Activated naive CD8-positive, alpha-beta T cell treated with anti-CD3 and anti-CD28 coated beads, Interleukin-2, amount 50 U/mL, for 24 hours (primary cell): ENCODE results near the gene CCDC134.
A peak's percentile ranks its signal among the peaks of the same experiment; 100 is the strongest.

Source experiments
- ATAC-seq: fragments of 150-1000 bp; cut with Tn5 transposase; one replicate; pipeline ENCODE4 v1.10.0; 2021
- DNase-seq: peaks from one replicate; pipeline ENCODE4 v3.0.0; 2021
- H3K27ac Mint-ChIP-seq: one replicate; pipeline ENCODE4 v1.8.0; 2021; ENCODE audit warnings: mild to moderate bottlenecking, mixed read lengths
- H3K27me3 Mint-ChIP-seq: one replicate; pipeline ENCODE4 v1.8.0; 2021; ENCODE audit warnings: mixed read lengths
- H3K36me3 Mint-ChIP-seq: one replicate; pipeline ENCODE4 v1.8.0; 2021; ENCODE audit warnings: low read depth, mixed read lengths
- H3K4me1 Mint-ChIP-seq: one replicate; pipeline ENCODE4 v1.8.0; 2021; ENCODE audit warnings: mixed read lengths
- H3K4me3 Mint-ChIP-seq: one replicate; pipeline ENCODE4 v1.8.0; 2021; ENCODE audit warnings: mild to moderate bottlenecking, moderate library complexity, mixed read lengths
- H3K9me3 Mint-ChIP-seq: one replicate; pipeline ENCODE4 v1.8.0; 2021; ENCODE audit warnings: mixed read lengths

The CCDC134 gene

DNA sequence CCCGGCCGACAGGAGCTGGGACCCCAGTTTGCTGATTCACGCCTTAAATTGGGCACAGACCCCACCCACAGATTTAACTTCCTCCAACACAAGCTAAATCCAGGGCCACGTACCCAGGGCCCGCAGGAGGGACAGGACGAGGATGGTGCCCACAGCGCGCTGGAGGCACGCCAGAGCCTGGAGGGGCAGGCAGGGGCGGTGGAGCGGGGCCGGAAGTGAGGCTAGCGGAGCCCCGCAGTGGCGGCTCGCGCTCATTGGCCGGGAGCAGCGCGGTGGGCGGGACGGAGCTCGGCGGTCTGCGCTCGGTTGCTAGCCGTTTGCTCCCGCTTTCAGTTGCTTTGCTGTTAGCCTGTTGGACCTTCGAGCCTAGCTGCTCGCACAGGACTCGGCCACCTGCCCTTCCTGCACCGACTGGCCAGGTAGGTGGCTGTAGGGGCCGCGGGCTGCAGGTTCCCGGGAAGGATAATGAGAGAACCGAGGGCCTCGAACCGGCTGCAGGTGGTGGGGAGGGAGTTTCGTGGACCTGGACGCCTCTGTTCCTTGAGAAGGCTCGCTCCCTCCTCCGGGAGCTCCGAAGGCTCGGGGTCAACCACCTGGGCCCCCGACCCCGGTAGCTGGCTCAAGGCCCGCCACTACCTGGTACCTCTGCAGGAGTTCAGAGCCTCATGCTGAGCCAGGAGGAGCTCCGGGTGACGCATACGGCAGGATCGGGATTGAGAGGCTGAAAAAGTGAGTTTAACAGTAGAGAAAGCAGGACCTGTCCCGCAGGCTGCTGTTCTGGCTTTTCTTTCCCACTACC lies at the start of gene CCDC134:
CCDC134 (plus strand) TSS at position 332 of the 799 bp plus-strand sequence. CDS start 8,212 bp downstream, outside the sequence.
- Mint-ChIP-seq H3K36me3 (peaks cover 15% of the 10 kb centered on the region), H3K27me3 (no peaks in the 10 kb centered on the region), H3K27ac (peak within 1 kb of the TSS; percentile 94), H3K4me1 (peaks cover 39% of the 10 kb centered on the region), H3K4me3 (peak within 1 kb of the TSS; percentile 95), H3K9me3 (no peaks in the 10 kb centered on the region)
- peak; percentile 94 for DNase-seq
- ATAC-seq: peak; percentile 99

DNA sequence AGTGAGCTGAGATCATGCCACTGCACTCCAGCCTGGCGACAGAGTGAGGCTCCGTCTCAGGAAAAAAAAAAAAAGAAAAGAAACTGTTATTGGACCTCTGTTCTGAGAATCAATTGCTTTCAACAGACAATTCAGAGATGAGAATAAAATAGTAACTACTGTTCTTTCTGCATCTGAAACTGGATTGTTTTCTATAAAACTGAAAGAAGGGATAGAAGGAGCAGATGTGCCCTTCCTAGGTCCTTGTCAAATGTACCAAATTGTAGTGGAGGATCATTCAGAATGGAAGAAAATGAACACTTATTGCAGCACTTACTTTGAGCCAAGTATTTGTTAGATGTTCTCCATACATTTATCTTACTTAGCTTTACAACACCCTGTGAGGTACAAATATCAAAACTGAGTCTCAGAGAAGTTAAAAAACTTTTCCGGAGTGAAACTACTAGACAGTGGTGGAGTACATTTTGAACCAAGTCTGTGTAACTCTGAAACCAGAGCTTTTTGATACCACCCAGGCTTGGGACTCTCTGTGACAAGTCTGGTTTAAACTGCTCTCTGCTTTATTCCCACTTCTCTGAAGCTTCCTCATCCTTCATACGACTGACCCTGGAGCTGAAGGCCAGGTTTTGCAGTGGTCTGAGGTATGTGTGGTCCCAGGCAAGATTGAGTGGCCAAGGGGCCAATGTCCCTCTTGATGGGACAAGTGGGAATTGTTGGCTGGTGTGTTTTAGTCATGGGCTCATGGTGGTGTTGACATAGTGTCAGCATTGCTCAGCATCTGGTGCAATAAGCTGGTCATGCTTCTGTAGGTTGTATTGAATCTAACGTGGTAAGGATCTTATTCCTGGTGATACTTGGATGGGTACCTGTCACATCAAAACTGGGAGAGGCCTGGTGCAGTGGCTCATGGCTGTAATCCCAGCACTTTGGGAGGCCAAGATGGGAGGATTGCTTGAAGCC lies 48.2 kb upstream of the CCDC134 start:
- H3K4me1 Mint-ChIP-seq: no peaks in the 10 kb centered on the region
- no peaks in the 10 kb centered on the region for H3K36me3 Mint-ChIP-seq
- H3K4me3 Mint-ChIP-seq: no peak overlapping the region
- peaks cover 5% of the 10 kb centered on the region for H3K27me3 Mint-ChIP-seq
- H3K9me3 Mint-ChIP-seq: no peaks in the 10 kb centered on the region
- DNase-seq (no peak), ATAC-seq (no peak)
- H3K27ac Mint-ChIP-seq: no peak overlapping the region

DNA sequence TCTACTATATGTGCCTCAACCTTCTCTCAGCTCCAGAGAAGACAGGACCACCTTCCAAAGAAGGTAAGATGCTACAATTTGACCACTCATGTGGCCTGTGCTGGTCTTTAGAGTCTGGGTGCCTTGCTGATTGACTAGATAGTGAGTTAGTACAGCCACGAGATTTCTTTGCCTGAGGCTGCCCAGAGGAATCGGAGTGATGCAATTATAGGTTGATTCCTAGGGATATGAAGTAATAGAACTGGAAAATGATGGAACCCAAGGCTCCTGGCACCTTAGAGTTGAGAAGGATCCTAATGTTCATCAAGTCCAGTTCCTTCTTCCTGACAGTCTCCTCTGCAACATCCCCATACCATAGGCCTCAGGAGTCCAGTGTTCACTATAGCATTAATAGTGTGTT lies 46.5 kb upstream of the CCDC134 start:
- H3K36me3 Mint-ChIP-seq: no peaks in the 10 kb centered on the region
- H3K4me1 Mint-ChIP-seq: peaks cover 2% of the 10 kb centered on the region
- DNase-seq (no peak), ATAC-seq (no peak)
- H3K9me3 Mint-ChIP-seq: no peaks in the 10 kb centered on the region
- H3K27ac Mint-ChIP-seq: no peak overlapping the region
- H3K4me3 Mint-ChIP-seq: no peak overlapping the region
- H3K27me3 Mint-ChIP-seq: peaks cover 5% of the 10 kb centered on the region

DNA sequence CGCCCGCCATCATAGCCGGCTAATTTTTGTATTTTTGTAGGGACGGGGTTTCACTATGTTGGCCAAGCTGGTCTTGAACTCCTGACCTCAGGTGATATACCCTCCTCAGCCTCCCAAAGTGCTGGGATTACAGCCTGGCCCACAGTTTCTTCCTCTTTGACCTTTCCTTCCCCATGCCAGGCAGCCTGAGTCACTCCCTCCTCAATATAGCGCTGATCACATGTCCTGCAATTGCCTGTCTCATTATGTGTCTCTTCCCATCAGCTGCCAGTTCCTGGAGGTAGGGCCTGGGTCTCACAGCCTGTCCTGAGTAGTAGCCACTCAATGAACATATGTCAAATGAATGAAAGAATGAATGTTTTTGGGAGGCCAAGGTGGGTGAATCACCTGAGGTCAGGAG lies 43.0 kb upstream of the CCDC134 start:
- Mint-ChIP-seq H3K9me3 (no peaks in the 10 kb centered on the region), H3K4me3 (no peak overlapping the region), H3K4me1 (peaks cover 2% of the 10 kb centered on the region), H3K27ac (no peak overlapping the region), H3K36me3 (no peaks in the 10 kb centered on the region), H3K27me3 (no peaks in the 10 kb centered on the region)
- ATAC-seq (no peak), DNase-seq (no peak)

DNA sequence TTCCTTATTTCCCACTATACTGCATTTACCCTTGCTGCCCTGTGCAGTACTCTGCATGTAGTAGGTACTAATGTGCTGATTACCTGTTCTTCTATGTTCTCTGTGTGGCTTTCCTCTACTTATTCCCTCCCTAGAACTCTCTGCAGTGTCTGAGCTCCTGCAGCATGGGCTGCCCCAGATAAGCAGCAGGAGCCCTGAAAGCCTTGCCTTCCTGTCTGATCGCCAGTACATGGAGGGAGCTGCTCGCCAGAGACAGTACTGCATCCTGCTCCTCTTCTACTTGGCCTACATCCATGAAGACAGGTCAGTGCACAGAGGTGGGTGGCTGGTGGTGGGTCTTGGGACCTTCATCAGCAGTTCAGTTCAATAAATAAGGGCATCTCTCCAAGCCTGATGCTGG lies 42.2 kb upstream of the CCDC134 start:
- Mint-ChIP-seq H3K27ac (no peak overlapping the region), H3K9me3 (no peaks in the 10 kb centered on the region), H3K36me3 (no peaks in the 10 kb centered on the region), H3K27me3 (no peaks in the 10 kb centered on the region), H3K4me1 (peaks cover 2% of the 10 kb centered on the region), H3K4me3 (no peak overlapping the region)
- ATAC-seq: no peak
- no peak for DNase-seq

DNA sequence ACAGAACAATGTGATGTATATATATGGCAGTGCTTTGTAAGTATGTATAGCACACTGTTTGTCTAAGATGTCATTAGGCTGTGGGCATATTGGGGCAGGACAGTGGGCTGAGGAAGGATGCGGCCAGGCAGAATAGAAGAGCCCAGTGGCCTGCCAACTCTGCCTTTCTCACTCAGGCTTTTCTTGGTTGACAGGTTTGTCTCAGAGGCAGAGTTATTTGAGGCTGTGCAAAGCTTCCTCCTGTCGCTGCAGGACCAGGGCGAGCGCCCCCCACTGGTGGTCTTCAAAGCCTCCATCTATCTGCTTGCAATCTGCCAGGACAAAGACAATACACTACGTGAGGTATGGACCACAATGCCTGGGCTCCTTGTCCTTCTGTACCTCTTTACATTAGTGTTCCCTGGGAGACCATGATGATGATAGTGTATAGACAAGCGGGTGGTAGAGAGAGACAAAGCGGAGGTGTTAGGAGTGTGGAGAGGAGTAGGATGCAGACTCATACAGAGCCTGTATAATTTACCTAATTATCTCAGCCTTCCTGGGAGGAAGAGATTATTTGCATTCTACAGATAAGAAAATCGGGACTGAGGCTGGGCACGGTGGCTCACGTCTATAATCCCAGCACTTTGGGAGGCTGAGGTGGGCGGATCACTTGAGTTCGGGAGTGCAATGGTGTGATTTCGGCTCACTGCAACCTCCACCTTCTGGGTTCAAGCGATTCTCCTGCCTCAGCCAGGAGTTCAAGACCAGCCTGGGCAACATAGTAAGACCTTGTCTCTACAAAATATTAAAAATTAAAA lies 37.3 kb upstream of the CCDC134 start:
- peak; percentile 46 for ATAC-seq
- no peaks in the 10 kb centered on the region for H3K9me3 Mint-ChIP-seq
- peaks cover 3% of the 10 kb centered on the region for H3K4me1 Mint-ChIP-seq
- H3K36me3 Mint-ChIP-seq: no peaks in the 10 kb centered on the region
- peak; percentile 49 for DNase-seq
- H3K27me3 Mint-ChIP-seq: no peaks in the 10 kb centered on the region
- H3K4me3 Mint-ChIP-seq: no peak overlapping the region
- H3K27ac Mint-ChIP-seq: no peak overlapping the region

DNA sequence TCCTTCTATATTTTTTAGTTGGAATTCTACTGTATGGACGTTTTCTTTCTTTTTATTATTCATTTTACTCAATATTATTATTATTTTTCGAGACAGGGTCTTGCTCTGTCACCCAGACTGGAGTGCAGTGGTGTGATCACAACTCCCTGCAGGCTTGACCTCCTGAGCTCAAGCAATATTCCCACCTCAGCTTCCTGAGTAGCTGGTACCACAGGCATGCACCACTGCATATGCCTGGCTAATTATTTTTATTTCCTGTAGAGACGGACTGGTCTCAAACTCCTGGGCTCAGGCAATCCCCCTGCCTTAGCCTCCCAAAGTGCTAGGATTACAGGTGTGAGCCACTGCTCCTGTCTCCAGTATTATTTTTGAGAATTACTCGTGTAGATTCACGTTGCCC lies 34.0 kb upstream of the CCDC134 start:
- Mint-ChIP-seq H3K4me3 (no peak overlapping the region), H3K9me3 (no peaks in the 10 kb centered on the region), H3K4me1 (peaks cover 7% of the 10 kb centered on the region), H3K27ac (no peak overlapping the region), H3K27me3 (no peaks in the 10 kb centered on the region), H3K36me3 (no peaks in the 10 kb centered on the region)
- DNase-seq (no peak), ATAC-seq (no peak)

DNA sequence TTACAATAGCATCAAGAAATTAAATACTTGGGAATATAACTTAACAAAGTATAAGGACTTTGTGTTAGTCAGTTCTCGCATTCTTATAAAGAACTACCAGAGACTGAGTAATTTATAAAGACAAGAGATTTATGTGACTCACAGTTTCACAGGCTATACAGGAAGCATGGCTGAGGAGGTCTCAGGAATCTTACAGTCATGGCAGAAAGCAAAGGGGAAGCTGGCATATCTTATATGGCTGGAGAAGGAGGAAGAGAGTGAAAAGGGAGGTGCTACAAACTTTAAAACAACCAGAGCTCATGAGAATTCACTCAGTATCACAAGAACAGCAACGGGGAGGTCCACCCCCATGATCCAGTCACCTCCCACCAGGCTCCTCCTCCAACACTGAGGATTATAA lies 32.0 kb upstream of the CCDC134 start:
- DNase-seq (no peak), ATAC-seq (peak; percentile 77)
- Mint-ChIP-seq H3K27me3 (no peaks in the 10 kb centered on the region), H3K4me1 (peaks cover 7% of the 10 kb centered on the region), H3K4me3 (no peak overlapping the region), H3K27ac (no peak overlapping the region), H3K36me3 (no peaks in the 10 kb centered on the region), H3K9me3 (no peaks in the 10 kb centered on the region)

DNA sequence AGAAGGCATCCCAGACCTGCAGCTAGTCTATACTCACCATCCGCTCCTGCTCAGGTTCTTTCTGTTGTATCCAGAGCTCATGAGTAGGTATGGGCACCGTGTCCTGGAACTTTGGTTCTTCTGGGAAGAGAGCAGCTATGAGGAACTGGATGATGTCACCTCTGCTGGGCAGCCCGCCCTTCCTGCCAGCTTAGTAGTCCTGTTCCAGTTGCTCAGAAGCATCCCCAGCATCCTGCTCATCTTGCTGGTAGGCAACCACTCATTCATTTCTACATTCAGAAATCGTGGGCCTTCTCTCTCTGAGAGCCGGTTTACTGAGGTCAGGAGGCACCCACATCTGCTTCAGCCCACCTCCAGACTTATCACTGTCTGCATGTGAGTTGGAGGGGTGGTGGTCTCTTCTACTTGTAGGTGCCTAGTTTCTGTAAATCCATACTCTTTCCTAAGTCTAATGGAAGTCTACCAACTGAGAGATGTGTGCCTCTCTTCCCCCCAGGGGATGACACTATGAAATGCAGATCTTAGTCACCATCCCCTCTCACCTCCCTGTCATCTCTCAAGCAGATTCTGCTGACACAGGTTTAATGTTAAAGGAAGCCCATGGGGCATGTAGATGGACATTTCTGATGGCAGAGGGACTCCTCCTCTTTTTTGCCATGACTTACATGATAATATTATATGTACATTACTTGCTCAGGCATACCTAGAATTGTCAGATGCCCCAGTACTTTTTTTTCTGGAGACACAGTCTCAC lies 29.6 kb upstream of the CCDC134 start:
- Mint-ChIP-seq H3K27ac (no peak overlapping the region), H3K9me3 (no peaks in the 10 kb centered on the region), H3K36me3 (no peaks in the 10 kb centered on the region), H3K27me3 (no peaks in the 10 kb centered on the region), H3K4me3 (no peak overlapping the region), H3K4me1 (peaks cover 7% of the 10 kb centered on the region)
- ATAC-seq (no peak), DNase-seq (no peak)

DNA sequence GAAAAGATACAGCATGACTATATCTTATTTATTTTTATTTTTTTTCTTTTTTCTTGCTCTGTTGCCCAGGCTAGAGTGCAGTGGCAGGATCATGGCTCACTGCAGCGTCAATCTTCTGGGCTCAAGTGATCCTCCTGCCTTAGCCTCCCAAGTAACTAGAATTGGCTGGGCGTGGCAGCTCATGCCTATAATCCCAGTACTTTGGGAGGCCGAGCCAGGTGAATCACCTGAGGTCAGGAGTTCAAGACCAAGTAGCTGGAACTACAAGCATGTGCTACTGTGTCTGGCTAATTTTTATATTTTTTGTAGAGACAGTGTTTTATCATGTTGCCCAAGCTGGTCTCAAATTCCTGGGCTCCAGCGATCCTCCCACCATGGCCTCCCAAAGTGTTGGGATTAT lies 28.3 kb upstream of the CCDC134 start:
- Mint-ChIP-seq H3K27ac (no peak overlapping the region), H3K4me3 (no peak overlapping the region), H3K4me1 (peaks cover 7% of the 10 kb centered on the region), H3K9me3 (no peaks in the 10 kb centered on the region), H3K36me3 (no peaks in the 10 kb centered on the region), H3K27me3 (no peaks in the 10 kb centered on the region)
- no peak for ATAC-seq
- DNase-seq: no peak

DNA sequence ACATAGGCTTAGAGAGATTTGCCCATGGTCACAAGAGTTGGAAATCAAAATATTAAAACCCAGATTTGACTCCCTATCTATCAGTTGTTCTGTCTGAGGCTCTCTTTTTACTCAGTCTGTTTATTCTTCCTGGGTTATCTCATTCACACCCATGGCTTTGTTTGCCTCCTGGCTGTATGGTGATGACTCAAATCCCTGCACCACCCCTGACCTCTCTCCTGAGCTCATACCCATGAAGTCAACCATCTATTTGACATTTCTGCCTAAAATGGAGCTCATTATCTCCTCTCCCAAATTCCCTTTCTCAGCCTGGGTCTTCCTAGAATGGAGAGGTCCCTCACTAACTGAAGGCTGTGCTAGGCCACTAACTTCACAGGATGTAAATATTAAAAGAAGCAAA lies 27.8 kb upstream of the CCDC134 start:
- H3K27me3 Mint-ChIP-seq: no peaks in the 10 kb centered on the region
- DNase-seq (no peak), ATAC-seq (no peak)
- no peaks in the 10 kb centered on the region for H3K9me3 Mint-ChIP-seq
- H3K36me3 Mint-ChIP-seq: no peaks in the 10 kb centered on the region
- H3K27ac Mint-ChIP-seq: no peak overlapping the region
- H3K4me3 Mint-ChIP-seq: no peak overlapping the region
- H3K4me1 Mint-ChIP-seq: peaks cover 5% of the 10 kb centered on the region

DNA sequence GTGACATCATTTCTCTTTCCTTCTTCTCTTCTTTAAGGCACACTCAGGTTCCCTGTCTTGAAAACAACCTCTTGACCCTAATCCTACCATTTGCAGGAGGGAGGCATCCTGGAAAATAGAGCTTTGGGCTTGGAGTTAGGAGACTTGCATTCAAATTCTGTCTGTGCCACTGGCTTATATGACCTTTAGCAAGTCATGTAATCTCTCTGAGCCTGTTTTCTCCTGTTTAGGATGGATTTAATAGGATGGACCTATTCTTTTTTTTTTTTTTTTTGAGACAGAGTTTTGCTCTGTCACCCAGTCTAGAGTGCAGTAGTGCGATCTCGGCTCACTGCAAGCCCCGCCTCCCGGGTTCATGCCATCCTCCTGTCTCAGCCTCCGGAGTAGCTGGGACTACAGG lies 25.1 kb upstream of the CCDC134 start:
- peaks cover 15% of the 10 kb centered on the region for H3K4me1 Mint-ChIP-seq
- DNase-seq: no peak
- H3K27ac Mint-ChIP-seq: no peak overlapping the region
- no peaks in the 10 kb centered on the region for H3K36me3 Mint-ChIP-seq
- no peaks in the 10 kb centered on the region for H3K27me3 Mint-ChIP-seq
- no peaks in the 10 kb centered on the region for H3K9me3 Mint-ChIP-seq
- no peak for ATAC-seq
- no peak overlapping the region for H3K4me3 Mint-ChIP-seq

DNA sequence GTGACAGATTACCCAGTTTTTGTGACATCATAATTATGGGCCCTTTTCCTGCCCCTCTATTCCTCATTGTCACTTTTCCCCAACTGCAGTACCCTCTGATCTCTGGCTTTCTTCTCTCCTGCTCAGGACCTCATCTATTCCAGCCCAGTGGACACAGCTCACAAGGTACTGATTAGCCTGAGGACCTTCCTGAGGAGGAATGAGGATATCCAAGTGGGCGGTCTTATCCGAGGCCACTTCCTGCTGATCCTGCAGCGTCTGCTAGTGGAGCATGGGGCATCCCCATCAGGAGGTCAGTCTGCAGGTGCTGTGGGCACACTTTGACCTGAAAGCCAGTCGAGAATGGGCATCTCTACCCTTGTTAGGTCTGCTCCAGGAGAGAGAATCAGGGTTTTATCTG lies 24.5 kb upstream of the CCDC134 start:
- DNase-seq (no peak), ATAC-seq (no peak)
- no peak overlapping the region for H3K4me3 Mint-ChIP-seq
- peaks cover 21% of the 10 kb centered on the region for H3K4me1 Mint-ChIP-seq
- H3K36me3 Mint-ChIP-seq: no peaks in the 10 kb centered on the region
- no peaks in the 10 kb centered on the region for H3K27me3 Mint-ChIP-seq
- no peak overlapping the region for H3K27ac Mint-ChIP-seq
- H3K9me3 Mint-ChIP-seq: no peaks in the 10 kb centered on the region

DNA sequence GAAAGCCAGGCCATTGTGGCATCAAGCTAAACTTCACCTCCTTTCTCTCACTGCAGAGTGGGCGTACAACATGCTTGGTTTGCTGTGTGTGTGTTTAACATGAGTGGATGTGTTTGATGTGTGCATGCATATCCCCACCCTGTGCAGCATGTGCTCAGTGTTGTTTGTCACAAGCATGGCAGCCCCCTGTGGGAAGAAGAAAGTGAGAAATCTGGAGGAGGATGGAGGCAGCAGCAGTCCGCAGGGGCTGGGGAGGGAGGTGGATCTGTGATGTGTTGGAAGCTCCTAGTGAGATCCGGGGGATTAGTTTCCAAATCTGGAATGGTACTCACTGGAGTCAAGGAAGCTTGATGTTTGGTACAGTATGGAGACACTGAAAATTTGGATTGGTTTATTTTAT lies 24.1 kb upstream of the CCDC134 start:
- H3K4me1 Mint-ChIP-seq: peaks cover 25% of the 10 kb centered on the region

More for the DNA sequence above, 24.1 kb upstream of the CCDC134 start:
- Mint-ChIP-seq H3K27me3 (no peaks in the 10 kb centered on the region), H3K4me3 (no peak overlapping the region), H3K27ac (no peak overlapping the region), H3K36me3 (no peaks in the 10 kb centered on the region), H3K9me3 (no peaks in the 10 kb centered on the region)
- ATAC-seq: no peak
- DNase-seq: no peak
